Measurements from ENCODE around the gene TNNT2. TPM values are rescaled to one million over a fixed set of nuclear protein-coding genes. Genes with fewer than 3 reads are reported as not detected.

TNNT2 gene
- total and polyA plus RNA-seq, 2 of the 13 experiments (the other 11 are each of a cell fraction or from before 2014, with no cell fraction given): 0.20 to 0.63 TPM

GRCh38 chr1:201411292-201411691 lies 33.8 kb upstream of the TNNT2 start:
- Histone ChIP-seq H3K27me3 (ENCODE audit: control insufficient read depth in 1 of 2, insufficient read depth in 2 of 2, low read length in 2 of 2) (peaks cover 1 to 9% of the 10 kb centered on the region in 2 experiments; a peak in 1 of 5 replicates), H3K9ac (ENCODE audit: insufficient read depth, low read depth, low read length) (no peak overlapping the region), H3K79me2 (ENCODE audit: insufficient read depth, low read length) (no peaks in the 10 kb centered on the region), H3K27ac (ENCODE audit: extremely low read length, insufficient read depth, low read length) (no peak overlapping the region), H2AFZ (ENCODE audit: low read length) (no peak overlapping the region), H3K36me3 (replicated peaks in 1 of 2; ENCODE audit: control insufficient read depth in 1 of 2, insufficient read depth in 2 of 2, low read length in 2 of 2) (no peaks in the 10 kb centered on the region), H3K4me2 (ENCODE audit: low read depth, low read length) (no peak overlapping the region), H4K20me1 (ENCODE audit: insufficient read depth, low read length) (no peaks in the 10 kb centered on the region), H3K4me1 (ENCODE audit: insufficient read depth, low read length) (peaks cover 25% of the 10 kb centered on the region), H3K4me3 (replicated peaks in 1 of 3; ENCODE audit: insufficient read depth in 1 of 3, low read depth in 2 of 3, low read length in 3 of 3) (no peak overlapping the region), H3K9me3 (ENCODE audit: low read length) (no peaks in the 10 kb centered on the region)
- in situ Hi-C loops (cut with HindIII; ENCODE audit: extremely low pct_ligation_motif_present, low pct_unique_long_range_greater_than_20kb) (loop anchor here (5.0 kb wide), 1 partner anchor 34 kb away; the partner anchor contains the start of gene TNNT2), intact Hi-C loops (cut with micrococcal nuclease; ENCODE audit: unreplicated experiment) (no loop called here)
- ATAC-seq (no peak), DNase-seq (ENCODE audit: low spot score) (no peak), FAIRE-seq (no peak)
- TF ChIP-seq AKAP8 (CRISPR knock-in tag; IDR thresholded peaks at IDR 0.05) (no peak), RORA (CRISPR knock-in tag; IDR thresholded peaks at IDR 0.05) (no peak), ZNF576 (CRISPR knock-in tag; IDR thresholded peaks at IDR 0.05) (no peak), SMAD9 (CRISPR knock-in tag; IDR thresholded peaks at IDR 0.05) (no peak), GMEB1 (CRISPR knock-in tag; IDR thresholded peaks at IDR 0.05; ENCODE audit: borderline replicate concordance) (no peak), THAP7 (CRISPR knock-in tag; IDR thresholded peaks at IDR 0.05) (no peak), DNMT3B (CRISPR knock-in tag; conservative IDR thresholded peaks at IDR 0.05) (no peak), ZNF777 (CRISPR knock-in tag; IDR thresholded peaks at IDR 0.05) (no peak), RELA (CRISPR knock-in tag; IDR thresholded peaks at IDR 0.05) (no peak)
- WGBS (ENCODE audit: low lambda C conversion rate): 40% methylated on average over 3 of the region's 12 CpGs
- BruUV-seq (replicated peaks): no TSS peak
- ChIA-PET POLR2A (no interaction called here), CTCF (ENCODE audit: low intra/inter-chr PET ratio, low total read pairs) (no interaction called here)
